Activated gamma-delta T cell treated with Interleukin-2 at 50 U/mL for 16 hours (primary cell): ENCODE results near the gene YEATS4.

Source experiments
- DNase-seq: peaks from one replicate; pipeline ENCODE4 v3.0.0-alpha.2; 2020

The YEATS4 gene

GRCh38 chr12:69396041-69396440, 36.5 kb downstream of the YEATS4 start:
- DNase-seq = no peak

- DNase-seq = no peak
These were observed 37.4 kb downstream of the YEATS4 start for GRCh38 chr12:69396963-69397362.

- no peak for DNase-seq
These were observed 38.4 kb downstream of the YEATS4 start for GRCh38 chr12:69397978-69398377.

- DNase-seq = no peak
These were observed 42.4 kb downstream of the YEATS4 start for GRCh38 chr12:69401940-69402339.

- no peak for DNase-seq
These were observed 45.5 kb downstream of the YEATS4 start for GRCh38 chr12:69404851-69405565.

- no peak for DNase-seq
These were observed 46.0 kb downstream of the YEATS4 start for GRCh38 chr12:69405566-69405865.

GRCh38 chr12:69406217-69406616, 46.7 kb downstream of the YEATS4 start:
- DNase-seq = no peak

GRCh38 chr12:69410571-69410970, 51.0 kb downstream of the YEATS4 start:
- DNase-seq = no peak

GRCh38 chr12:69412655-69413054, 53.1 kb downstream of the YEATS4 start:
- DNase-seq = no peak

GRCh38 chr12:69415471-69416275, 56.1 kb downstream of the YEATS4 start:
- DNase-seq = no peak

- DNase-seq = no peak
These were observed 57.7 kb downstream of the YEATS4 start for GRCh38 chr12:69417231-69417630.

- no peak for DNase-seq
These were observed 58.2 kb downstream of the YEATS4 start for GRCh38 chr12:69417741-69418167.

GRCh38 chr12:69419701-69420100, 60.2 kb downstream of the YEATS4 start:
- DNase-seq = no peak

GRCh38 chr12:69421548-69421947, 62.0 kb downstream of the YEATS4 start:
- no peak for DNase-seq

GRCh38 chr12:69423037-69423905, 63.7 kb downstream of the YEATS4 start:
- DNase-seq = no peak

- no peak for DNase-seq
These were observed 65.9 kb downstream of the YEATS4 start for GRCh38 chr12:69425417-69425816.

GRCh38 chr12:69428351-69429073, 69.0 kb downstream of the YEATS4 start:
- DNase-seq = no peak

- DNase-seq = no peak
These were observed 71.5 kb downstream of the YEATS4 start for GRCh38 chr12:69430942-69431590.

GRCh38 chr12:69431591-69432222, 72.2 kb downstream of the YEATS4 start:
- DNase-seq = no peak

GRCh38 chr12:69433653-69434052, 74.1 kb downstream of the YEATS4 start:
- no peak for DNase-seq

GRCh38 chr12:69435644-69436043, 76.1 kb downstream of the YEATS4 start:
- DNase-seq = no peak

GRCh38 chr12:69437073-69437472, 77.5 kb downstream of the YEATS4 start:
- no peak for DNase-seq
